Upper lobe of right lung (tissue), 1 donor: ENCODE measurements around the gene APOA5. TPM values are rescaled to one million over a fixed set of nuclear protein-coding genes. Genes with fewer than 3 reads are reported as not detected.

Experiments used
- ATAC-seq: fragments of 200-7000 bp; cut with Tn5 transposase; one replicate; pipeline ENCODE4 v1.9.1; 2020; ENCODE audit warnings: mild to moderate bottlenecking, moderate library complexity
- DNase-seq: peaks from one replicate; pipeline ENCODE4 v3.0.0-alpha.2; 2020
- H3K27ac ChIP-seq: fragments of 200-600 bp; one replicate; pipeline ENCODE4 v1.8.0; 2022
- H3K27me3 ChIP-seq: fragments of 200-600 bp; one replicate; pipeline ENCODE4 v1.8.0; 2022; ENCODE audit warnings: mild to moderate bottlenecking
- H3K36me3 ChIP-seq: fragments of 200-600 bp; one replicate; pipeline ENCODE4 v1.8.0; 2022
- H3K4me1 ChIP-seq: fragments of 200-600 bp; one replicate; pipeline ENCODE4 v1.8.0; 2022
- H3K4me3 ChIP-seq: fragments of 200-600 bp; one replicate; pipeline ENCODE4 v1.8.0; 2022; ENCODE audit warnings: mild to moderate bottlenecking
- H3K9me3 ChIP-seq: fragments of 200-600 bp; one replicate; pipeline ENCODE4 v1.8.0; 2022
- intact Hi-C: fragments of 100-400 bp; cut with DNase I; formaldehyde crosslinking; loops from one replicate; pipeline ENCODE4 v1.11.0; 2022
- total RNA-seq: library from RNA; stranded (reverse); fragmentation: NEBNext Ultra II Directional; extraction: Animal tissue kit (Norgen Biotek cat#: 25700); gene quantifications from one replicate; pipeline ENCODE4 v1.2.1, GENCODE V29; 2021
- TF ChIP-seq, protein P1 (sequence below): fragments of 200-600 bp; IDR thresholded peaks from one replicate; pipeline ENCODE4 v1.8.0; 2022; ENCODE audit warnings: antibody characterized with exemption
- donor health status: DM: no; HTN: yes; CAD: no; lungs with severe emphysema.

The APOA5 gene
- total RNA-seq, 1 donor from 2014 or later = not detected

DNA sequence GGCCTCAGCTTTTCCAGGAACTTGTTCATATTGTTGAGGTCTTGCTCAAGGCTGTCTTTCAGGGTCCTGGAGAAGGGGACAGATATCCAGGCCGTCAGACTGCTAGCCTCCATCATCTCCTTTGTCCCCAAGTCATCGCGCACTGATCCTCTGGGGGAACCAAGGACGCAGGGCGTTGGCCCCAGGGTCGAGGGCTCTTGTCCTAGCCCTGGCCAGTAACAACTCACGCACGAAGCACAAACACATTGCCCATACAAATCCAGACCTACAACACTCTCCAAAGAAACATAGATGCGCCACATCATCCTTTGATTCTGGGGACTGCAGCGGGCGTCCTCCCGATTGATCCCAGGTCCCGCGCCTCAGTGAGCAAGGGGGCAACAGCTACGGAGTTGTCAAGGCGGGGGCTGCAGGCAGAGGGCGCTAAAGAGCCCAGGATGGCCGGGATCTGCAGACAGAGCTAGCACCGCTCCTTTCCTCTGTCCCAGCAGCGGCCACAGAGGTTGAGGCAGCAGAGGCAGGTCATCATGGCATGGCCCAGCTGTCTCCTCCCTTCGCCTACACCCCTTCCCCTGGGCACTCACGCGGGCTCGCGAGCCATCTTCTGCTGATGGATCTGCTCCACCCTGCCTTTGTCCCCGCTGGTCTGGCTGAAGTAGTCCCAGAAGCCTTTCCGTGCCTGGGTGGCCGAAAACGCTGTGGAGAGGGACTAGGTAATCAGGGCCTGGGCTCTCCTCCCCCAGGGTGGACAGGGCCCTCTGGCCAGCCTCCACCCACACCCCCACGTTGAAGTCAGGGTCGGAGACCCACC, 472 bp downstream of the APOA5 start:
- H3K9me3 ChIP-seq = no peaks in the 10 kb centered on the region
- TF ChIP-seq, protein P1, sequence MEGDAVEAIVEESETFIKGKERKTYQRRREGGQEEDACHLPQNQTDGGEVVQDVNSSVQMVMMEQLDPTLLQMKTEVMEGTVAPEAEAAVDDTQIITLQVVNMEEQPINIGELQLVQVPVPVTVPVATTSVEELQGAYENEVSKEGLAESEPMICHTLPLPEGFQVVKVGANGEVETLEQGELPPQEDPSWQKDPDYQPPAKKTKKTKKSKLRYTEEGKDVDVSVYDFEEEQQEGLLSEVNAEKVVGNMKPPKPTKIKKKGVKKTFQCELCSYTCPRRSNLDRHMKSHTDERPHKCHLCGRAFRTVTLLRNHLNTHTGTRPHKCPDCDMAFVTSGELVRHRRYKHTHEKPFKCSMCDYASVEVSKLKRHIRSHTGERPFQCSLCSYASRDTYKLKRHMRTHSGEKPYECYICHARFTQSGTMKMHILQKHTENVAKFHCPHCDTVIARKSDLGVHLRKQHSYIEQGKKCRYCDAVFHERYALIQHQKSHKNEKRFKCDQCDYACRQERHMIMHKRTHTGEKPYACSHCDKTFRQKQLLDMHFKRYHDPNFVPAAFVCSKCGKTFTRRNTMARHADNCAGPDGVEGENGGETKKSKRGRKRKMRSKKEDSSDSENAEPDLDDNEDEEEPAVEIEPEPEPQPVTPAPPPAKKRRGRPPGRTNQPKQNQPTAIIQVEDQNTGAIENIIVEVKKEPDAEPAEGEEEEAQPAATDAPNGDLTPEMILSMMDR = peak; percentile 89
- no peaks in the 10 kb centered on the region for H3K27me3 ChIP-seq
- ATAC-seq = peak; percentile 84
- intact Hi-C loops = no loop called here
- no peak overlapping the region for H3K4me3 ChIP-seq
- peaks cover 2% of the 10 kb centered on the region for H3K36me3 ChIP-seq
- H3K27ac ChIP-seq = no peak overlapping the region
- DNase-seq = peak; percentile 90
- peaks cover 21% of the 10 kb centered on the region for H3K4me1 ChIP-seq

DNA sequence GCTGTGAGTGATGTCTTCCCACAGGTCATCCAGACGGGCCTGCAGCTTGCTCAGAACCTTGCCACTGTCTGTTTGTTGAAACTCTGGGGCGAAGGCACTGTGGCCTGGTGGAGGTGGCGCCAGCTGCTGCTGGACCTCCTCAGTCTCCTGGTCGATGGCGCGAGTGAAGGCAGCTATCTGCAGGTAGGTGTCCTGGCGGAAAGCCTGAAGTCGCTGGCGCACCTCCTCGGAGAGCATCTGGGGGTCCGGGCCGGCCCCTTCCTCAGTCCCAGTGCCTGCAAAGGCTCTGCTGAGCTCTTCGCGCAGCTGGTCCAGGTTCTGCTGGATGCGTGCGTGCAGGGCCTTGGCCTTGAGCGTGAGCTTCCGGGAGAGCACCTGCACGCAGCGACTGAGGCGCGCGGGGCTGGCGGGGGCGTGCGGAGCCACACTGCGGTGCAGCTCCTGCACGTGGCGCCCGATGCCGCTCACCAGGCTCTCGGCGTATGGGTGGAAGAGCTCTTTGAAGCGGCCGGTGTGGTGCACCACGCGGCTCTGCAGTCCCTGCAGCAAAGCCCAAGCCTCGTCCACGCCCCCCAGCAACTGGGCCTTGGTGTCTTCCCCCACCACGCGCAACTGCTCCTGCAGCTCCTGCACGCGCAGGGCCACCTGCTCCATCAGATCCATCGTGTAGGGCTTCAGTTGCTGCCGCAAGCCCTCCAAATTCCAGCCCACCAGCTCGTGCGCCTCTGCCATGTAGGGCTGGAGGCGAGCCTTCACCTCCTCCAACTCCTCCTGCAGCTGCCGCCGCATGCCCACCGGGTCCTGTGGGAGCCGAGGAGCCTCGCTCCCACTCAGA, 1.3 kb downstream of the APOA5 start:
- H3K27me3 ChIP-seq = no peaks in the 10 kb centered on the region
- no peaks in the 10 kb centered on the region for H3K9me3 ChIP-seq
- DNase-seq (peak; percentile 68), ATAC-seq (no peak)
- no peak overlapping the region for H3K4me3 ChIP-seq
- intact Hi-C loops = no loop called here
- peaks cover 10% of the 10 kb centered on the region for H3K36me3 ChIP-seq
- H3K4me1 ChIP-seq = peaks cover 21% of the 10 kb centered on the region
- no peak overlapping the region for H3K27ac ChIP-seq
- TF ChIP-seq, protein P1 = no peak

DNA sequence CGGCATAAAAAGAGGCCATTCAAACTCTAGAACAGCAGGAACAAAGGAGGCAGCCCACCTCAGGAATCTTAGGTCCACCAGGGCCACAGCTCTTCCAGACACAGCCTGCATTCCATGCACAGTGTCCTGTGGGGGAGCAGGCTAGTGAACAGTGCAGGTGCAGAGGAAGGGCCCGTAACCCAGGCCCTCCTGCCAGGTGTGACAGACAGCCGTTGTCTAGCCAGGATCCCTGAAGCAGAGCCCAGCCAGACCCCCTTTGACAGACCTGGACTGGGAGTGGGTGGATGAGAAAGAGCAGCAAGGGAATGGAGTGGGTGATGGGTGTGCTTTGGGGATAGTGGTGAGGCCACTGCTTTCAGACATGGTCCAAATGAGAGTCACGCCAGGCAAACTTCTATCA, 2.7 kb downstream of the APOA5 start:
- peaks cover 21% of the 10 kb centered on the region for H3K4me1 ChIP-seq
- H3K27me3 ChIP-seq = no peaks in the 10 kb centered on the region
- no peaks in the 10 kb centered on the region for H3K9me3 ChIP-seq
- no peak overlapping the region for H3K27ac ChIP-seq
- H3K4me3 ChIP-seq = no peak overlapping the region
- ATAC-seq (no peak), DNase-seq (no peak)
- H3K36me3 ChIP-seq = peaks cover 24% of the 10 kb centered on the region
- TF ChIP-seq, protein P1 = no peak
- intact Hi-C loops = loop anchor here (10.0 kb wide), 1 partner anchor 316 kb away; no protein-coding TSS in a partner anchor

DNA sequence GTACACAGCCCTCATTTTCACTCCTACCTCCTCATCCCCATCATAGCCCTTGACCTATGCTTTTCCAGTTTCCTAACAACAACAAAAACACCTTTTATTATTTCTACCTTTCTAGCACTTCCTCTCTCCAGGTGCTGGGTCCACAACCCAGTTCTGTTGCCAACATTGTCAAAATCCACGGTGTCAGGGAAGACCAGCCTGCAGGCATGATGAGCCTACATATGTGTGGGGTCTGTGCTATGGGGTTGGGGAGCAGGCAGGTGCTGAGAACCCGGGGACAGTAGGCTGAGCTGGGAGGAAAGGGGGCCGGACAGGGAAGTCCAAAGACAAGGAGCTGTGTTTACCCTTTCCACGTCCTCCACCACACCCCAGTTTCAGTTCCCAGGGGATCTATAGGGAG, 3.1 kb downstream of the APOA5 start:
- Histone ChIP-seq H3K9me3 (no peaks in the 10 kb centered on the region), H3K4me1 (peaks cover 21% of the 10 kb centered on the region), H3K36me3 (peaks cover 29% of the 10 kb centered on the region), H3K27me3 (no peaks in the 10 kb centered on the region), H3K4me3 (peak overlapping the region; percentile 89), H3K27ac (peak overlapping the region; percentile 93)
- intact Hi-C loops = loop anchor here (10.0 kb wide), 1 partner anchor 316 kb away; no protein-coding TSS in a partner anchor
- TF ChIP-seq, protein P1 = no peak
- DNase-seq (no peak), ATAC-seq (no peak)

DNA sequence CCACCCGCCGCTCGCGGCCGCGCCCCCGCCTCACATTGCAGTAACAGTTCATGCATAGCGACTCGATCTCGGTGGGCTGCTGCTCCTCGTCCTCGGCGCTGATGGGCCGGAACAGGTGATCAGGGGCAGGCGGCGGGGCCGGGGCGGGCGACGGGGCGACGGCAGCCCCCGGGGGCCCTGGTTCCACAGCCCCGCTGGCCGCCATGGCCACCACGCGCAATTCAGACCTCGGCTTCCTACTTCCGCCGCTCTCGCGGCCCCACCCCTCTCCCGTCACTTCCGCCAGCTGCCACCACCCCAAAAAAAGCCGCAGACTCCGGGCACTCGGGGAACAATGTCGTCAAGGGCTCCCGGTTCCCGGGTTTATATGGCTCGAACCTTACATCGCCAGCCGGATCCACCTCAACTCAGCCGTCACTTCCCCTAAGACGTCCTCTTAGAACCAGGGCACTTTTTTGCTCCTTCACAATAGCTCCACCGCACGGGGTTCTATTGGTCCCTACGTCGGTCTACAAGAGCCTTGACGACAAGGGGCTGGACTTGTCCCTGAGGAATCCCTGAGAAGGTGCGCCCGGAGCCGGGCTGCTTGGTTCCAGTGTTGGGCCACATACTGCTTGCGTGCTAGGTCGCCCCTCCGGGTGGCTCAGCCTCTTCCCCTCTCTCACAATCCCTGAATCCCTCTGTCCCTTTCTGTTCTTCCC, 3.7 kb downstream of the APOA5 start, which contains the start of gene ZPR1:
TSS of gene ZPR1 (minus strand) at position 238 of the 701 bp plus-strand sequence. CDS start at position 205, 33 bp downstream.
- peak within 1 kb of the TSS; percentile 93 for H3K27ac ChIP-seq
- H3K36me3 ChIP-seq = peaks cover 35% of the 10 kb centered on the region
- H3K9me3 ChIP-seq = no peaks in the 10 kb centered on the region
- intact Hi-C loops = loop anchor here (10.0 kb wide), 1 partner anchor 317 kb away; no protein-coding TSS in a partner anchor
- peak; percentile 90 for ATAC-seq
- TF ChIP-seq, protein P1 = no peak
- H3K27me3 ChIP-seq = no peaks in the 10 kb centered on the region
- DNase-seq = peak; percentile 95
- H3K4me3 ChIP-seq = peak within 1 kb of the TSS; percentile 89
- peaks cover 21% of the 10 kb centered on the region for H3K4me1 ChIP-seq
